Adrenal gland (tissue), 5 donors: Measurements from ENCODE around the gene PTPRN2.

Experiments
- CTCF ChIP-seq, 6 experiments: fragments of 450-650 bp in 4 of 6; fragments of 200-600 bp in 2 of 6; sonication (generic) in 1 of 6; IDR thresholded peaks; 1 replicate in 5 of 6; 2 replicates in 1 of 6; pipeline versions ENCODE4 v1.5.1 to v1.8.0; 2016 to 2021; ENCODE audit warnings: antibody characterized with exemption in 6 of 6, mild to moderate bottlenecking in 2 of 6, moderate library complexity in 1 of 6
- POLR2A ChIP-seq, 2 donors: fragments of 450-650 bp; IDR thresholded peaks; one replicate each; pipeline ENCODE4 v1.6.1; 2017; ENCODE audit warnings: antibody characterized with exemption in 2 of 2, mild to moderate bottlenecking in 2 of 2, moderate library complexity in 1 of 2
- donor health status: DM: no; HTN: no; CAD: no.

GRCh38 chr7:158015403-158016179, 572.0 kb downstream of the PTPRN2 start:
- TF ChIP-seq CTCF (IDR thresholded peaks at IDR 0.05) (no peak), POLR2A (IDR thresholded peaks at IDR 0.05) (no peak)
